Stimulated activated CD4-positive, alpha-beta T cell treated with anti-CD3 and anti-CD28 coated beads, Interleukin-15, amount 100 ng/mL, for 48 hours (primary cell): Measurements from ENCODE around the gene TLE6.
"Not testable (repeated sequence)": the region's sequence is repeated elsewhere in the genome, so short reads cannot be mapped to it uniquely, and the experiment has no call there.

Experiments
- DNase-seq, 2 donors: peaks; one replicate each; pipeline ENCODE4 v3.0.0-alpha.2; 2020; ENCODE audit warnings: low read depth in 2 of 2

Gene TLE6

DNA sequence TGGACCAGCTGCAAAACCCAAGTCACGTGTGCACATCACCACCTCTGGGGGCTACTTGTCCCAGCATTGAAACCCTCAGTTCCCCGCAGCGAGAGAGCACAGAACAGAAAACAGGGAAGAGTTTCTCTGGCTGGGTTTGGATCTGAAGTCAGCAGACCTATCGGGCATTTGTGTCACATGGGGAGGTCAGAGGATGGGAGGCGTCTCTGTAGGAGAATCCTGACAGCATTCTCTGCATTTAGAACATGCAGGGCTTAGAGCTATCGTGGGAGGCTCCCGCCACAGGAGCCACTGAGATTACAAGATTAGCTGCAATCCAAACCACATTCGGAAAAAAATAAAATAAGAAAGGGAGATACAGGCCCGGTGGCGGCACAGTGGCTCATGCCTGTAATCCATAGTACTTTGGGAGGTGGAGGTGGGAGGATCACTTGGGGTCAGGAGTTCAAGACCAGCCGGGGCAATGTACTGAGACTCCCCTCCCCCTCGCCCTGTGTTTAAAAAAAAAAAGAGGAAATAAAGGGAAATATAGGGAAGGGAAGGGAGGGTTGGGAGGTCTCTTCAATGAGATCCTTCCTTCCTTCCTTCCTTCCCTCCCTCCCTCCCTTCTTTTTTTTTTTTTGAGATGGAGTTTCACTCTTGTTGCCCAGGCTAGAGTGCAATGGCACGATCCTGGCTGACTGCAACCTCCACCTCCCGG, 2.9 kb upstream of the TLE6 start:
- DNase-seq, result no peak

DNA sequence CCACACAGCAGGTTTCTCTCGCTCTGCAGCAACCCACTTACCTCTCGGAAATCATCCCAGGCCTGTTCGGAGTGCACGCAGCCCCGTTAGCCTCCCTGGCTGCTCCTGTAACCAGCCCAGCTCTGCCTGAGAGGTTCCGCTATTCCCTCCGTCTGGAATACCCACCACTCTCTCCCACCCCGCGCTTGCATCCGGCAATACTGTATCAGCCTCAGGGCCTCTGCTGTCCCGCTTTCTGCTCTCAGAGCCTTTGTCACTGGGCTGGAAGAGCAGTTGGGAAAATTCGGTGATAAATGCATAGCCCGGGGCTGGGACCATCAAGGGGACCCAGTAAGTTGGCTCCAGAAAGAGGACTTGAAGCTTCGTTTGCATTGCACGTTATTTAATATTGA, 759 bp upstream of the TLE6 start:
- DNase-seq, result no peak

DNA sequence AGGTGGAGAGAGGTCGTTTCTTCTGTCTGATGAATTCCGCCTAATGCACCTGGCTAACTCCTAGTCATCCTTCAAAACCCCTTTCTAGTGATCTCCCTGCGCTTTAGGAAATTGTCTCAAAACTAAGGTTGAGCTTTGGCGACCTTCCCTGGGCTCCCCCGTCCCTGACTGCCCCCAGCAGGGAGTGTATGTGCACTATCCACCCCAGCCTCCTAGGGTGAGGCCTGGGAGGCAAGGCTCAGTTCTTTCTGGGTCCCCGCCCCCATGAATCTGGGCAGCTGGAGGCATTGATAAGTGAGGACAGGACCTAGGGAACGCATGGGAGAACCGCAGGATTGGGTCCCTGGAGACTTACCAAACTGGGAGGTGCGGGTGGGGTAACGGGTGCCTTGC, 378 bp downstream of the TLE6 start:
- no peak for DNase-seq

DNA sequence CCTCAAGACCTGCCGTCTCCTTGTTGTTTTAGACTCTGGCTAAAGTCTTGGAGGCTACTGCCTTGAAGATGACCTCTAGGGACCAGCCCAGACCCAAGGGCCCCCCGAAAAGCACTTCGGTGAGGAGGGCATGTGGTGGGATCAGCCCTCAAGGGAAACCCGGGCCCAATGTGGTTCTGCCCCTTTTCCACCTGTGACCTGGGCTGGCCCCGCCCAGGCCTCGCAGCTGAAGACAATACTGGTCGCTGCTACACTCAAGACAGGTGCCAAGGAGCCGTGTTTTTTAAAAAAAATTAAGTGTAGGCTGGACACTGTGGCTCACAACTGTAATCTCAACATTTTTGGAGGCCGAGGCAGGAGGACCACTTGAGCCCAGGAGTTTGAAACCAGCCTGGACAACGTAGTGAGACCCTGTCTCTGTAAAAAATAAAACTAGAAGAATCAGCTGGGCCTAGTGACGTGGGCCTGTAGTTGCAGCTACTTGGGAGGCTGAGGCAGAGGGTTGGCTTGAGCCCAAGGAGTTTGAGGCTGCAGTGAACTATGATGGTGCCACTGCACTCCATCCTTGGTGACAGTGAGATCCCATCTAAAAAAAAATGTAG, 903 bp downstream of the TLE6 start:
- DNase-seq, result no peak

DNA sequence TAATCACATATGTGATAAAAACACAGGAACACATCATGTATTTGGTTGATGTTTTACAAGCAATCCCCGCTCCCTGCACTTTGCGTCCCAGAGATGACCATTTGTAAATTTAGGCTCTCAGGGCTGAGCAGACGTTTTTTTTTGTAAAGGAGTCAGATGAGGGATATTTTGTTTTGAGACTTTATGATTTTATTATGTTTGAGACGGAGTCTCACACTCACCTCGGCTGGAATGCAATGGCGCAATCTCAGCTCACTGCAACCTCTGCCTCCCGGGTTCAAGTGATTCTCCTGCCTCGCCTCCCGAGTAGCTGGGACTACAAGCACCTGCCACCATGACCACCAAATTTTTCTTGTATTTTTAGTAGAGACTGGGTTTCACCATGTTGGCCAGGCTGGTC, 1.4 kb downstream of the TLE6 start:
- DNase-seq, result no peak

DNA sequence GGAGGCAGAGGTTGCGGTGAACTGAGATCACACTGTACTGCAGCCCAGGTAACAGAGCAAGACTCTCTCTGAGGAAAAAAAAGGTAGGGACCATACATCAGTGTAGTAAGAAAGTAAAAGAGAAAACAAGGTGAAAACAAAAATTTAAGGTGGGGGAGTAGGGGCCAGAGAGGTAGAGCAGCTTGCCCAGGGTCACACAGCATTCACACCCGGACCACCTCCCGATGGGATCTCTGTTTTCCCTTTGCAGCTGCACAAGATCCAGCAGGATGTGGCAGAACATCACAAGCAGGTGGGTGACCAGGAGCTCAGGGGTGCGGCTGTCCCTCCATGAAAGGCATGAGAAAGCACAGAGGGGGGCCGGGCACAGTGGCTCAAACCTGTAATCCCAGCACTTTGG, 4.5 kb downstream of the TLE6 start:
- DNase-seq, result no peak

DNA sequence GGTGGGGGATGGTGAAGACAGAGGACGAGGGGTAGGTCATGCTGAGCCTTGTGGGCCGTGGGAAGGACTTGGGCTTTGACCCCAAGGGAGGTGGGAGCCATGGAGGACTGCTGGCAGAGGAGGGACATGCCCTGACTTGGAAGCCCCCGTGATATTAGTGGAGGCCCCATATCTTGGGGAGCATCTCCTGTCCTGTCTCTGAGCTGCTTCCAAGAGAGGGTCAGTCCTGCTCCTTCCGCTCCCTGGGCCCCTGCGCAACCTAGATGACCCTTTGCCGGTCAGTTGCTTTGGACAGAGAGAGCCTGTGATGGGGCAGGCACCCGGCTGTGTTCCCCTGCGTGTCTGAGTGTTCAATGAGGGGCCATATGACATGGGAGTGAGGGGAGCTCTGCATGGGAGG, 5.2 kb downstream of the TLE6 start:
- no peak for DNase-seq

DNA sequence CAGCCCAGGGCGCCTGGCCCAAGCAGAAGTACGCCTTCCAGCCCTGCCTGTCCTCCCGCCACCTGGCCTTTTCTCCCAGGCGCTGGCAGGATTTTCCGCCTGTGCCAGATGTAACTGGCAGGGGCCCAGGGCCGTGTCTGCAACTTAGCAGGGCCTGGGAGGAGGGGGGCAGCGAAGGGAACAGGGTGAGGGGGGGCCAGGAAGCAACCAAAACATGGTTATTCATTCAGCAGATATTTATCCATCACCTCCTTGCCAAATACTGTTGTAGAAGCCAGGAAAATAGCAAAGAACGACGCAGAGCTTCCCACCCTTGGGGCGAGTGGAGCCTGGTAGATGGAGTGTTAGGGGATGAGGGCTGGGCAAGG, 5.6 kb downstream of the TLE6 start:
- DNase-seq, result no peak

DNA sequence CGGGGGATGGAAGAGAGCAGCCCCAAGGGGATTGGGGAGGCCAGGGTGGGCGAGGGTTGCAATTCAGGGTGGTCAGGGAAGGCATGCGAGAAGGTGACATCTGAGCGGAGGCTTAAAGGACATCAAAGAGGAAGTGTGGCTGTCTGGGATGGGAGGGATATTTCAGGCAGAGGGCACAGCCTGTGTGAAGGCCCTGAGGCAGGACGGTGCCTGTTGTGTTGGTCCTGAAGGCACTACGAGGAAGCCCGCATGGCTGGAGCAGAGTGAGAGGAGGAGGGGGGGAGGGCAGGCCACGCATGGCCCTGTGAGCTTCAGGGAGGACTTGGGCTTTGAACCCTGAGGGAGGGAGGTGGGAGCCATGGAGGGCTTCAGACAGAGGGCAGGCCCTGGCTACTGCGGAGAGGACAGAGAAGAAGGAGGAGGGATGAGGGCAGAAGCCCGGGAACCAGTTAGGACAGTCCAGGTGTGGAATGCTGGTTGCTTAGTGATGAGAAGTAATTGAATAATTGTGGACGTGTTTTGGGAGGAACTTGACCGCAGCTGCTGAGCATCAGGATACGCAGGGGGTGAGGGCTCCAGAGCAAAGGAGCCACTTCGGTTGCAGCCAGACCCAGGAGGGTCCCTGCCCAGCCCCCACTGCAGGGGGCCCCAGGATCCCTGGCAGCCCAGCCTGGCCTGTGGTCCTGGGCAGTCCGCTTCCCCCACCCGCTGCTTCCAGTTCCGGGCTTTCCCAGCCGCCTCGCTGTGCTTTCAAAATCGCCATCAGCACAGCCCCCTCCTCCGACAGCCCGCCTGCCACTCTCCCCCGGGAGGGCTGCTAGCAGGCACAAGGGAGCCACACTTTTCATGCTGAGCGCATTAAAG, 6.2 kb downstream of the TLE6 start:
- no peak for DNase-seq

DNA sequence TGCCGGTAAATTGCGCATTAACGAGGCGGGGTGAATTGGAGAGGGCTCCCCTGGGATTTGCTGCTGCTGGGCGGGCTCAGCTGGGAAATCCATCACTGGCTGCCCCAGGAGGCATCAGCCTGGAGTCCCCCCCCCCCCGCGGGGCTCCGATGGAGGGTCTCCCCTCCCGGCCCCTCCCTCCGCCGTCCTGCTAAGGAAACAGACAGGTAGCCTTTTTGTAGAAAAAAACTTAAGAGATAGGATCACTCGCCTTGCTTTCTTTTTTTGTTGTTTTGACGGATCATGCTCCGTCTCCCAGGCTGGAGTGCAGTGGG, 6.8 kb downstream of the TLE6 start:
- DNase-seq, result no peak

DNA sequence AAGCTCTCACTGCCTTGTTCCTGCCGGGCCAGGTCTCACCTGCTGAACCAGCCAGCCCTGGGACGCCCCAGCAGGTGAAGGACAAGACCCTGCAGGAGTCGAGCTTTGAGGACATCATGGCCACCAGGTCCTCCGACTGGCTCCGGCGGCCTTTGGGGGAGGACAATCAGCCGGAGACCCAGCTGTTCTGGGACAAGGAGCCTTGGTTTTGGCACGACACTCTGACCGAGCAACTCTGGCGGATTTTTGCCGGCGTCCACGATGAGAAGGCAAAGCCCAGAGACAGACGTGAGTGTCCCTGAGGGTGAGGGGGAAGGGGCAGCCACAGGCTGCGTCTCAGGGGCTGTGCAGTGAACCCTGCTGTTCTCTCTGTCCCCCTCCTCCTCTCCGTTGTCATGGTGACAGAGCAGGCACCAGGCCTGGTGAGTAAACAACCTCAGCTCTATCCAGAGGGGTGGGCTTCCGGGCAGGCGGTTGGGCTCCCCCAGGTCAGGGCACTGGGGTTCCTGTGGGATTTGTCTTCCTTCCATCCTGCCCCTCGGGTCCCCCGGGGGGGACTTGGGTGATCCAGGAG, 9.7 kb downstream of the TLE6 start:
- no peak for DNase-seq

DNA sequence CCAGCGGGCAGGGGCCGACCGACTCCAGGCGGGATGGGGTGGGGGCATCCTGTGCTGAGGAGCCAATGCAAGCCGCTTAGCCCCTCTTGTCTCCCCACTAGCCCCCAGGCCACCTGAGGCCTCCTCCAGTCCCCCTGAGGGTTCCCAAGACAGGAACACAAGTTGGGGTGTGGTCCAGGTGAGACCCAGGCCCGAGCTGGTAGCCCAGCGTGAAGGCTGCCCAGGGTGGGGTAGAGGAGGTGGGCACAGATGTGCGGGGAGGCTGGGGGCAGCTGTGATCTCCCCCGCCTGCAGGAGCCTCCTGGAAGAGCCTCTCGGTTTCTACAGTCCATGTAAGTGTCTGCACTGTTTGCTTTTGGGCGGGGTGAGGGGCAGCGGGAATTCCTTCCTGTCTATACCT, 10.4 kb downstream of the TLE6 start:
- DNase-seq, result no peak

DNA sequence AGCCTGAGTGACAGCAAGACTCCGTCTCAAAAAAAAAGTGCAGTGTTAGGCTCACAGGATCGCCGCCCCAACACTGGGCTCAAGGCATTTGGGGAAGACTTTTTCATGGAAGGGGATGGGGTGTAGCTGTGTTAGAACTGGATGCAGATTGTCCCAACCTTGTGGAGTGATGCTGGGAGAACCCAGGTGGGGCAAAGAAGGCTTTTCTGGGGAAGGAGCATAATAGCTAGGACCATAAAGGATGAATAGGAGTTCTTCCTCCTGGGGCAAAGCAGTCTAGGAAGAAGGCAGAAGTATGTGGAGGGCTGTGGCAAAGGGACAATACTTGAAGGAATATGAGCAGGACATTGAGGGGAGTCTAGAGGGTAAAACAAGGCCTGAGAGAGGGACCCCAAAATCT, 11.2 kb downstream of the TLE6 start:
- DNase-seq, result no peak

DNA sequence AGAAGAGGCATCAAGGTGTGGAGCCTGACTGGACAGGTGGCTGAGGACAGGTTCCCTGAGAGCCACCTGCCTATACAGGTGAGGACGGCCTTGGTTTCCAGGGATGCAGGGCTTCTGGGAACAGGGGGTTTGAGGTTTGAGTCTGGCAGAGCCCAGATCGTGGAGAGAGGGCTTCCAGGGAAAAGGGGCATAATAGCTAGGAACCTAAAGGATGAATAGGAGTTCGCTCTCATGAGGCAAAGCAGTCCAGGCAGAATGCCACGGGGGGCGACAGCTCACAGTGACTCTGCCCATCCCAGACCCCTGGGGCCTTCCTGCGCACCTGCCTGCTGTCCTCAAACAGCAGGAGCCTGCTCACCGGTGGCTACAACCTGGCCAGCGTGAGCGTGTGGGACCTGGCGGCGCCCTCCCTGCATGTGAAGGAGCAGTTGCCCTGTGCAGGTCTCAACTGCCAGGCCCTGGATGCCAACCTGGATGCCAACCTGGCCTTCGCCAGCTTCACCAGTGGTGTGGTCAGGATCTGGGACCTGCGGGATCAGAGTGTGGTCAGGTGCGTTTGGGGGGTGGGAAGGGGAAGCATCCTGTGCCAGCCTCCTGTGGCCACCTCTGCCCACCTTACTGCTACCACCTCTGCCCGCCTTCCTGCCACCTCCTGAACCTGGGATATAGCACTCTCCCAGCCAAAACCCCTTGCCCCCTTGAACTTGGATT, 12.0 kb downstream of the TLE6 start:
- DNase-seq, result no peak

DNA sequence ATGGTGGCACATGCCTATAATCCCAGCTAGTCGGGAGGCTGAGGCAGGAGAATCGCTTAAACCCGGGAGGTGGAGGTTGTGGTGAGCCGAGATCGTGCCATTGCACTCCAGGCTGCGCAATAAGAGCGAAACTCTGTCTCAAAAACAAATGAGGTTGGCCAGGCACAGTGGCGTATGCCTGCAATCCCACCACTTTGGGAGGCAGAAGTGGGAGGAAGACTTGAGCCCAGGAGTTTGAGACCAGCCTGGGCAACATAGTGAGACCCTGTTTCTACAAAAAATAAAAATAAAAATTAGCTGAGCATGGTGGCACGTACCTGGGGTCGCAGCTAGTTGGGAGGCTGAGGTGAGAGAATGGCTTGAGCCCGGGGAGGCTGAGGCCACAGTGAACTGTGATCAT, 15.0 kb downstream of the TLE6 start:
- not testable (repeated sequence) for DNase-seq

DNA sequence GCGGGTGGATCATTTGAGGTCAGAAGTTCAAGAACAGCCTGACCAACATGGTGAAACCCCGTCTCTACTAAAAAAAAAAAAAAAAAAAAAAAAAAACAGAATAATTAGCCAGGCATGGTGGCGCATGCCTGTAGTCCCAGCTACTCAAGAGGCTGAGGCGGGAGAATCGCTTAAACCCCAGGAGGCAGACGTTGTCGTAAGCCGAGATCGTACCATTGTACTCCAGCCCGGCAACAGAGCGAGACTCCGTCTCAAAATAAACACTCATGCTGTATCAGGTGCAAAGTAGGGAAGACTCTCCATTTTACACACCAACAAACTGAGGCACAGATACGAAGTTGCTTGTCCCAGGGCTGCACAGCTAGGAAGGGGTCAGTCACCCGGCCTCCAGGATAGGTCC, 15.6 kb downstream of the TLE6 start:
- no peak for DNase-seq

DNA sequence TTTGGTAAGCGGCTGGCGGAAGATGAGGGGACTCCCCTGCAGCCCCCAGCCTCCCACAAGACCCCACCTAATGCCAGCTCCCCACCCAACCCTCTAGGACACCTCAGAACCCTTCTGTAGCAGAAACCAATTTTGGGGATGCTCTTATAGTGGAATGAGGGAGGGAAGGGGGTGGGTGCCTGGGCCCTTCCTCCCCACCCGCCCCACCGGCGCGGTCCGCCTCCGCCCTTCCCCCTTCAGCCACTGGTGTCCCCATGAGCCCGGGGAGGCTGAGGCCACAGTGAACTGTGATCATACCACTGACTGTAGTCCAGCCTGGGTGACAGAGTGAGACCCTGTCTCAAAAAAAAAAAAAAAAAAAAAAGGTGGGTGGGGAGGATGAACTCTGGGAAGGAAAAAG, 16.2 kb downstream of the TLE6 start:
- DNase-seq, result no peak

DNA sequence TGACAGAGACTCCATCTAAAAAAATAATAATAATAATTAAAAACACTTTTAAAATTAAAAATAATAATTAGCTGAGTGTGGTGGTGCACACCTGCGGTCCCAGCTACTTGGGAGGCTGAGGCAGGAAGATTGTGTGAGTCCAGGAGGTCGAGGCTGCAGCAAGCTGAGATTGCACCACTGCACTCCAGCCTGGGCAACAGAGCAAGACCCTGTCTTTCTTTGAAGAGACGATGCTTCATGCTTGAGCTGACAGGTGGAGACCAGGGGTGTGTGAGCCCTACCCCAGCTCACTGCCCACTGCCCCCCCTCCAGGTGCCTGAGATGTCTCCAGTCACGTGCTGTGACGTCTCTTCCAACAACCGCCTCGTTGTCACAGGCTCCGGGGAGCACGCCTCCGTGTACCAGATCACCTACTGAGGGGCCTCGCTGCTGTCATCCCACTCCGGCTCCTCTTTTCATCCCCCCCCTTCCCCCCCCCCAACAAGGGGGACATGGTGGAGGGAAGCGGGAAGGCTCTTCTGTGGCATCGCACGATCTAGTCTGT, 17.3 kb downstream of the TLE6 start:
- no peak for DNase-seq

DNA sequence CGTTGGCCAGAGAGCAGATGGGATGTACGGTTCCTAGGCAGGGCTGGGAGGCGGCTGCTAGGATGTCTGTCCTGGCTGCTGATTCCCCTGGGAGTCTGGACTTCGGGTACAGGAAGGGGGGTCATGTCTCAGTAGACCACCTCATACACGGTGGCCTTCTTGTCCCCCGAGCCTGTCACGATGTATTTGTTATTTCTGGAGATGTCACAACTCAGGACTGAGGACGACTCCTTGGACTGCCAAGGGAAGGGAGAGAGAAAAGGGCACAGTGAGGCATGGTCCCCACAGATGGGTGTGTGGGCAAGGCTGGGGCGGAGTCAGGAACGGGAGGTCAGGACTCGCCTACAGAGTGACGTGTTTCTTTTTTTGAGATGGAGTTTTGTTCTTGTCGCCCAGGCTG, 20.4 kb downstream of the TLE6 start:
- DNase-seq, result no peak

DNA sequence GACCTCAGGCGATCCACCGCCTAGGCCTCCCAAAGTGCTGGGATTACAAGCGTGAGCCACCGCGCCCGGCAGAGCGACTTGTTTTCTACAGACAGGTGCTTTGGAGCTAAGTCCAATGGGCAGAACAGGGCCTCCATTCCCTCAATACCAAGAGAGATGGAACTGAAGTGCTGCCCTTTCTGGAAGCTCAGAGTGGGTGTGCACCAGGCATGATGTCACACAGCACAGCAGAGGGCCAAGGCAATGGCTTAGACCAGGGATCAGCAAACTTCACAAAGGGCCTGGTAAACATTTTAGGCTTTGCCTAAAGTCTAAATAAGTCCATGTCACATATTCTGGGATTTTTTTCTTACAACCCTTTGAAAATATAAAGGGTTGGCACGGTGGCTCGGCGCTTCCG, 21.3 kb downstream of the TLE6 start:
- DNase-seq, result no peak

DNA sequence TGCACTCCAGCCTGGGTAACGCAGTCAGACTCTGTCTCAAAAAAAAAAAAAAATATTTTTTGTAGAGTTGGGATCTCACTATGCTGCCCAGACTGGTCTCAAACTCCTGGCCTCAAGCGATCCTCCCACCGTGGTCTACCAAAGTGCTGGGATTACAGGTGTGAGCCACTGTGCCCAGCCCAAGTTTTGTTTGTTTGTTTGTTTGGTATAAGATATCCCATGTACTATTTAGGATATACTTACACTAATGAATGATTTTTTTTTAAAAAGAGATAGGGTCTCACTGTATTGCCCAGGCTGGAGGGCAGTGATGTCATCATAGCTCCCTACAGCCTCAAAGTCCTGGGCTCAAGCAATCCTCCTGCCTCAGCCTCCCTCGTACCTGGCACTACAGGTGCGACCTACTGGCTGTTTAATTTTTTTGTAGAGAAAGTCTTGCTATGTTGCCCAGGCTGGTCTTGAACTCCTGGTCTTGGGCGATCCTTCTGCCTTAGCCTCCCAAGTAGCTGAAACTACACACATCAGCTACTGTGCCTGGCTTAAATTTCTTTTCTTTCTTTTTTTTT, 24.0 kb downstream of the TLE6 start:
- no peak for DNase-seq

DNA sequence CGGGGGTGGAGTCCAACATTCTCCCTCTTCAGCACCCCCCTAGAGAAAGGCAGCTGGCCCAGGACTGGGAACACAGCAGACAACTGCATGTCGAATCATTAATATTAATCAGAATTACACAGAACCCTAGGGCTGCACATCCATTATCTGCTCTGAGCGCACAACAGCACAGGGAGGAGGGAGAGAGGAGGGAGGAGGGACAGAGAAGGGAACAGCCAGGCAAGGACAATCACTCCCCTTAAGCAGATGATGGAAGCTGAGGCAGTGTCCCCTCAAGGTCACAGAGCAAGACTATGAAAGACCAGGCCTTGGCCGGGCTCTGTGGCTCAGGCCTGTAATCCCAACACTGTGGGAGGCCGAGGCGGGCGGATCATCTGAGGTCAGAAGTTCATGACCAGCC, 25.7 kb downstream of the TLE6 start:
- DNase-seq, result no peak
